Fibroblast of mammary gland (primary cell): ENCODE data around the gene C17orf100.

Experiments used
- DNase-seq: peaks from one replicate; pipeline ENCODE4 v3.0.0-alpha.2; 2010; ENCODE audit warnings: low read depth
- H3K4me3 ChIP-seq: 2 replicates; pipeline ENCODE4 v1.5.1; 2011; ENCODE audit warnings: low read depth, mild to moderate bottlenecking, low read length, moderate library complexity; ENCODE audit not compliant: control insufficient read depth
- CTCF ChIP-seq: conservative IDR thresholded peaks from 2 replicates; pipeline ENCODE4 v1.5.1; 2011; ENCODE audit warnings: low read depth, low read length, inconsistent platforms; ENCODE audit not compliant: control insufficient read depth, insufficient read depth

The C17orf100 gene

DNA sequence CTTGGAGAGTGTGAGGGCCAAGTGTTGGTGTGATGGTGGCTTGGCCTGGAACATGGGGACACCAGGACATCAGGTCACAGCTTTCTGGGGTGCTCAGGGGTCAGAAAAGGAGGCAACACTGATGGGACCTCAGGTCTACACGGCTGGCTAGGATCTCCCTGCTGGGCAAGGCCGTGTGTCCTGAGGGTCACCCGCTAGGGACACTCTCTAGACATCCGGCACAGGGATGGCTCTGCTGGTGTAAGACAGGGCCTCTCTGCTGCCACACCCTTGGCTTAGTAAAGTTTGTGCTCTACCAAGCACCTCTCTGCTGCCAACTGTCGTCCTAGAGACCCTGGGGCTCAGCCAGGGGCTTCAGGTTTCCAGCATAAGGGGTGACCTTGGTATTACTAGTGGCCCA is 45.3 kb downstream of the C17orf100 start:
- no peak overlapping the region for H3K4me3 ChIP-seq
- no peak for DNase-seq
- no peak for TF ChIP-seq CTCF

- TF ChIP-seq CTCF = no peak
- no peak overlapping the region for H3K4me3 ChIP-seq
- DNase-seq = no peak
Measured at GRCh38 chr17:6698004-6698403, 46.4 kb downstream of the C17orf100 start.

DNA sequence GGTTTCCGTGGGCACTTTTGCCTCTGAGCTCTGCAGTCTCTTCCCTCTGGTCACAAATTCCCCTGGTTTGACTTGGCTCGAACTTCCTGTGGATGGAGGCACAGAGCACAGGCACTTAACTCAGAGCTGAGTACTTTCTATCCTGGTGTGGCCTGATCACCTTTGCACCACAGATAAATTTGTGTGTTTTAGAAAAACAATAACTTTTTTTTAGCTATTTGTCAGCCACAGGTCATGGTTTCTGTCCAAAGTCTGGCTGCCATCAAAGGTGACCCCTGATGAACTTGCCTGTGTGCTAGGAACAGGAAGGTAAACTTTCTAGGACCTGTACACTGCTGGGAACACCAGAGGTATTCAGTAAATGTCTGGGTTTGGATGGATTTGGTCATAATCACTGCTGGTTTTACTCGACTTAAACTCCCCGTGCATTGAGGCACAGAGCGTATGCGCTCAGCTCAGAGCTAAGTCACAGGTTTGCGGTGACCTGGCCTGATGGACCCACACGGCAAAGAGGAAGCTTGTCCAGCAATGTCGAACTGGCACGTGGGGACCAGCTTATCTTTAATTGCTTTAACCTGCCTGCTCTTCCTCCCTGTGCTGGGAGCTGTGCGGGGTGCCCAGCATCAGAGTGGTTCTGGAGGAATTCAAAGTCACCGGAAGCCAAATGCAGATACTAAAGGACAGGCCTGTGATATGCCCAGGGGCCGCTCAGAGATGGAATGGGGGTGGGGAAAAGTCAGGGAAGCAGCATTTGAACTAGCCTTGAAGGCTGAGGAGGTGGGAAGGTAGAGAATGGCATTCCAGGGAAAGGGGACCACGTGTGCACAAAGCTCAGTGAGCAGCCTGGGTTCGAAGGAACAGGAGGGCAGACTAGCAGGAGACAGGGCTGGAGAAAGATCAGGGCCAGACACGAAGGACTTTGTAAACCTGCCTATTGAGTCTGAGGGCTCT is 48.7 kb downstream of the C17orf100 start:
- TF ChIP-seq CTCF = no peak
- no peak overlapping the region for H3K4me3 ChIP-seq
- no peak for DNase-seq

- DNase-seq = no peak
- TF ChIP-seq CTCF = no peak
- no peak overlapping the region for H3K4me3 ChIP-seq
Measured at GRCh38 chr17:6700948-6701307, 49.4 kb downstream of the C17orf100 start.

DNA sequence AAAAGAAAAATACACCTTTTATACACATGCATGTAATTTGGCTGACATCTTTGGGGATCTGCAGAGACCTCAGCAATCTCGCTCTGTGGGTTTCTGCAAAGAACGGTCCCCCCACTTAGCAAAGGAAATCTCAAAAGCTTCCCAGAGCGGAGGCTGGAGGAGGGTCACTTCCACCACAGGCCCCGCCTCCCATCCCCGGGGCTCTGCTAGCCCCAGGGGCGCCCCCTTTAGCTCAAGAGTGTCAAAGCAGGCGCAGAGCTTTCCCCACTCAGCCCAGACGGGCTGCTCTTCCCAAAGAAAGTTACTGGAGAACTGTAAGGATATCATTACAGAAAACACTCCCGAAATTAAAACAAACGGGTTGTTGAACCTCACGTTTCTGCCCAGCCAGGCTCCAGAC is 50.2 kb downstream of the C17orf100 start:
- H3K4me3 ChIP-seq = no peak overlapping the region
- peak; percentile 38 for TF ChIP-seq CTCF
- DNase-seq = peak; percentile 28

DNA sequence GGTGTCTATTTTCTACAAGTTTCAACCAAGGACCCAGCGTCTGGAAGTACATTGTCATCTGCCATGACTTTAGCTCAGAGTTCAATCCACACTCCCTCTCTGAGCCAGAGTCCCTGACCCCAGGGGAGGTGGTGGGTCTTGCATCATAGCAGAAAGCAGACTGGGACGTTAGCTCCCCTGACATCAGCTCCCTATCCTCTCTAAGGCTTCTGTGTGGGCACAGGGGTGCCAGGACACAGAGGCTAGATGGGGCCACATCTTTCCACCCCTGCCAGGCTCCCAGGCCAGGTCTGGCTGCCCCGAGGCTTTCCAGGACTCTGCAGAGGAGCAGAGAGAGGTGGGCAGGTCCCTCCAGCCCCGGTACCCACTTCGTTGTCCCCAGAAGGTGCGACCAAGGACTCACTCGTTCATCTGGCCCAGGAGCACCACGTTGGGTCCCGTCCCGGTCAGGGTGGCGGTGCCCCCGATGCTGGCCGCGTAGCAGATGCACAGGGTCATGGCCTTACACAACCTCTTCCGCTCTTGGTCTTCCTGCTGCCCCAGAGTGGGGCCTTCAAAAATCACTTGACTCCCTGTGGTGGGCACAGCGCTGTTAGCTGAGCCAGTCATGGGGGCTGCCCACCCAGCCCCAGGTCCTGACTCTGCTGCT is 51.1 kb downstream of the C17orf100 start:
- DNase-seq = no peak
- no peak for TF ChIP-seq CTCF
- H3K4me3 ChIP-seq = no peak overlapping the region
